ENCODE measurements around the gene SMIM33. TPM values are rescaled to one million over a fixed set of nuclear protein-coding genes. Genes with fewer than 3 reads are reported as not detected.

SMIM33 gene
- not detected in 2 replicates for total RNA-seq

DNA sequence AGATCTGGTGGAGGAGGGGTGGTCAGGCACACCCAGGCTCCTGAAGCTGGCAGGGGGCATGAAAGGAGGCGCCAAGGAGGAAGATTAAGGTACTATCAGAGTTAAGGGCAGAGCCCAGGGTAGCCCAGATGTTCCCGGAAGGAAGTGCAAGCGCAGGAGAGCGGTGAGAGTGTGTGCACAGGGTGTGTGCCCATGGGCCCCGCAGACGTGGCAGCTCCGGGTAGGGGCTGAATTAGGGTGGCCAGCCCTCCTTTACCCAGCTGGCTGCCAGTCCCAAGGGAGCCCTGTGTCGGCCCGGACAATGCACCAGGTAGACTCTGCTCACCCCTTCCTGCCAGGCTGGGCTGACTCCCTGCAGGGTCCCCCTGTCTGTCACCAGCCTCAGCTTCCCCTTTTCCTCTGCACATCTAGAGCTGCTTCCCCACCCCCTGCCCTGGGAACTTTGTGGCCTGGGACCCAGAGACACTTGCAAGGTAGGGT is at the start of gene SMIM33:
TSS of gene SMIM33 (plus strand) at position 184 of the 480 bp plus-strand sequence. CDS start at position 302, 118 bp downstream.

DNA sequence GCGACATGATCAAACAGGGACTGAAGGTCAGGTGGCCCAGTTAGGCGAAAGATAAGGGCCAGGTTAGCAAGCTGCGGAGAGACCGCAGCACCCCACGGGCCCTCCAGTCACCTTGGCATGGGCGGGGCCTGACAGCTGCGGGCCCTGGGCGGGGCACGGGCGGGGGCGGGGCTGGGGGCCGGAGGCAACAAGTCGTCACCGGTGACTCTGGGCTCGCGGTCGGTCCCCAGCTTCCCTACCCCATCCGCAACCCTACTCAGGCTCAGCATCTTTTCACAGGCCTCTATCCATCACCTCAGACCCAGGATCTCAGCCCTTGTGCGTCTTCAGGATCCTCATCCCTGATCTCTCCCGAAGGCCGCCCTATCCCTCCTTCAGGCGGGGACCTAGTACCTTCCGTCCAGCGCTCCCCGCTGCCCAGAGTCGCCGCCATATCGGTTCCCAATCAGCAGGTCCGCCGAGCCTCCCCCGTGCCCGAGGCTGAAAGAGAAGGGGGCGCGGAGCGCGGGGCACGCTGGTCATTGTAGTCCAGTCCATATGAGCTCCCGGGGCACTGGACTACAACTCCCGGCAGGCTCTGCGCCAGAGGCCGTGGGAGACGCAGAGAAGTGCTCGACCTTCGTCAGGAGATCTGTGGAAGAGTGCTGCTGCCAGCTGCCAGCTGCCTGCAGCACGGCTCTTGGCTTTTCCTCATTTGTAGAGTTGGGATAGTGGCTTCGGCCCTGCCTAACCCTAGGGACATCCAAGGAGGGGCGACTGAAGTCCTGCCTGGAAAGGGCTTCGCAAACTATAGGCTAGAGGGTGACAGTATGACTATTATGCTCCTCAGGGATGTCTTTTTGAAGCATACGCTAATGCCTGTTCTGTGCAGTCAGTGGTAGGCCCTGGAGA is 31.5 kb upstream of the SMIM33 start, which contains the start of gene DNAJC18:
TSS of gene DNAJC18 (minus strand) at position 513 of the 891 bp plus-strand sequence. CDS start at position 433, 80 bp downstream.

DNA sequence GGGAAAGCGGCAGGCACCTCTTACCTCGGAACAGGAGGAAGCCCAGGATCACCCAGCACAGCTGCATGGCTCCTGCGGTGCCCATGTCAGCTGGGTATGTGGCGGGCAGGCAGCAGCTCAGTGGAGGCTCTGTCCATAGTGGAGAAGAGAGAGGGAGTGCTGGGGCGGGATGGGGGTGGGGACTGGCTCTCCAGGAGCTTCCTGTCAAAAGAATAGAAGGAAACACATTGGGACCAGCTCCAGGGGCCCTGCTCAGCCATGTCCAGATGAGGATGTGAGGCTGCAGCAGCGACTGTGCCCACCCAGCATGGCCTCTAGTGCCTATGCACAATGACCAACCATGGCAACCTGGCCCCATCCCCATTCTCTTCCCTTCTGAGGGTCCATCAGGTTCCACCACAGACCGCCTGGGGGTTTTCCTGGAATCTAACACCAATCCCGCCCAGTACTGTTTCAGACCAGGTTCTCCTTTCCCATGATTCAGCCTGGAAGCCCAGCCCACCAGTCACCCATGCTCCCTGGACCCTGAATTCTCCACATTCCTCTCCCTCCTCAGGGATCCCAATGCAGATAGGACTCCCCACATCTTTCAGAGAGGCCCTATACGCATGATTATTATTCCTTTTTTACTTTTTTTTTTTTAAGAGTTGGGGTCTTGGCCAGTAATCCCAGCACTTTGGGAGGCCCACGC is 8.1 kb upstream of the SMIM33 start, which contains the start of gene ECSCR:
TSS of gene ECSCR (minus strand) at position 158 of the 691 bp plus-strand sequence. CDS start at position 85, 73 bp downstream.

DNA sequence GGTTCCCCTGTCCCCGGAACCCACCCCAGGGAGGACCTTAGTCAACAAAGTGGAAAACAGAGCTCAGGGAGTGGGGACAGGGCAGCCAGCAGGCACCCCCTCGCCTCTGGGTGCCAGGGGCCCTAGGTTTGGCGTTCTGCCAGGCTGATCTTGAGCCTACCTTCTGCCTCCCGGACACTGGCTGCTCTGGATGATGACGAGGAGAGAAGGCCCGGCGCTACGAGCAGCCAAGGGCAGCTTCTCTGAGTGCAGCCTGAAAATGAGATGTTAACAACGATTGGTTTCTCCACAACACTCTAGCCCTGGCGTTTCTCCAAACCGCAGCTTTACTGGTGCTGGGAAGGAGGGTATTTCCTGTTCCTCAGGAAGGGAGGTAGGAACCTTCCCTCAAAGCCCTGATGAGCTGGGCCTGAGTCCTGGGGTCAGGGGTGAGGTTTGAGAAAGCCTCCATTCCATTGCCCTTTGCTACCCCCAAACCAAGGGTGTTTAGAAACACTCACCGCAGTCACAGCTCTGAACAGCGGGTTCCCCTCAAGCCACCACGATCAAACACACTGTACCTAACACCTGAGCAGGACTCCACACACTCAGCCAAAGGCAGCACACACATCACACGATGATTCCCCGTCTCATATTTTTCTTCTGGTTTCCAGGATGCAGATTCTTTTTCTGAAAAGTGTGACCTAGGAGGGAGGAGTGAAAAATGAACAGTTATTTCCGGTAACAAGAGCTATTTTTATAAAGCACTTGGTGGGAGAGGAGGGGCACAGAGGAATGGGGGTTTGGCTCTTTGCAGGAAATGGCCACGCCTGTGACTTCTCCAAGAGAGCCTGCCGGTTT is 11.5 kb downstream of the SMIM33 start, which contains the start of gene STING1:
TSS of gene STING1 (minus strand) at position 709 of the 840 bp plus-strand sequence. CDS start 1,054 bp downstream, outside the sequence.

Other genes with a start within 250 kb of the SMIM33 start
- 181 and 197 TPM in 2 replicates for gene MATR3, start 177.3 kb upstream of the SMIM33 start, total RNA-seq
- gene PAIP2, start 129.2 kb upstream of the SMIM33 start, total RNA-seq = 37.9 and 51.6 TPM in 2 replicates
- gene SLC23A1, start 87.7 kb upstream of the SMIM33 start, total RNA-seq = 0.24 TPM in 1 of 2 replicates, not detected in the other
- gene MZB1, start 81.1 kb upstream of the SMIM33 start, total RNA-seq = 0.21 and 0.24 TPM in 2 replicates
- 0.72 and 1.5 TPM in 2 replicates for gene PROB1, start 75.9 kb upstream of the SMIM33 start, total RNA-seq
- gene SPATA24, start 66.9 kb upstream of the SMIM33 start, total RNA-seq = 3.4 and 4.6 TPM in 2 replicates
- 1.3 and 1.4 TPM in 2 replicates for gene DNAJC18, start 31.5 kb upstream of the SMIM33 start, total RNA-seq
- gene ECSCR, start 8.3 kb upstream of the SMIM33 start, total RNA-seq = not detected in 2 replicates
- gene STING1, start 11.8 kb downstream of the SMIM33 start, total RNA-seq = 3.2 and 7.0 TPM in 2 replicates
- 67.1 and 95.2 TPM in 2 replicates for gene UBE2D2, start 90.3 kb downstream of the SMIM33 start, total RNA-seq
- 16.4 and 47.0 TPM in 2 replicates for gene CXXC5, start 177.3 kb downstream of the SMIM33 start, total RNA-seq